ENCODE data around the gene PYROXD2. TPM values are rescaled to one million over a fixed set of nuclear protein-coding genes. Genes with fewer than 3 reads are reported as not detected.
A peak's percentile ranks its signal among the peaks of the same experiment; 100 is the strongest.

The PYROXD2 gene
- polyA plus RNA-seq, 1 experiment, result 20.3 TPM

DNA sequence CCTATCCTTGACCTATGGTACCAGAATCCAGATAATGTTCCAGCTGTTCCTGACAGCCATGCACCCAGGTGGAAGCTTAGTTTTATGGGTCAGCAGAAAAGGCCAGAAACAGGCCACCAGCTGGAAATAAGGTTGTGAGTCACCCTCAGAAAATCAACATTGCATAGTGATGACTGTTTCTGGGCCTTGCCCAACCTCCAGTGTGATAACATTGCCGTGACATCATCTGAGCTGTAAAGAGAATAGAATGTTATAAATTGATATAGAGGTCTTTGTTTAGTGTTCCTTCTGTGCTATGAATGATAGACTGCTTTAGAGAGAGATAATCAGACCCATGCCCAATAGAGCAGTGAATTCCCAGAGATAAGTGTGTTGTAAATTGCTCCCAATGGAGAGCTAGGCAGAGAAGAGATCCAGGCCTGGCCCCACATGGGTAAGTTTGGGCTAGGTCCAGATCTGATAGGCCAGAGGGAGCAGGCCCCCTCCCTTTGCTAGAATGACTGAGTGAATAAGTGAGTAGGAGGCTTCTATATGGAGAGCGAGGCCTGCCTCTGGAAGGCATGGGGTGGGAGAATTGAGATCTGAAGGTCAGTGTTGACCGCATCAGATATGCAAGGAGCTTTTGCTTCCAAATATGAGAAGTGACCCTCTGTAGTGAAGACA, 46.0 kb upstream of the PYROXD2 start:
- Histone ChIP-seq H3K9me3 (ENCODE audit: control insufficient read depth, insufficient read depth, low read length) (no peaks in the 10 kb centered on the region), H3K27ac (ENCODE audit: low read depth, low read length) (peak overlapping the region; percentile 94), H3K27me3 (ENCODE audit: control insufficient read depth, insufficient read depth, low read length) (peaks cover 4% of the 10 kb centered on the region), H3K4me3 (ENCODE audit: low read depth, low read length) (no peak overlapping the region)
- CTCF ChIA-PET, result interaction anchor here (1.3 to 1.7 kb wide), 2 partner anchors 36 to 290 kb away, joined by 3 to 6 read pairs; no protein-coding TSS in a partner anchor
- TF ChIP-seq, protein P1, sequence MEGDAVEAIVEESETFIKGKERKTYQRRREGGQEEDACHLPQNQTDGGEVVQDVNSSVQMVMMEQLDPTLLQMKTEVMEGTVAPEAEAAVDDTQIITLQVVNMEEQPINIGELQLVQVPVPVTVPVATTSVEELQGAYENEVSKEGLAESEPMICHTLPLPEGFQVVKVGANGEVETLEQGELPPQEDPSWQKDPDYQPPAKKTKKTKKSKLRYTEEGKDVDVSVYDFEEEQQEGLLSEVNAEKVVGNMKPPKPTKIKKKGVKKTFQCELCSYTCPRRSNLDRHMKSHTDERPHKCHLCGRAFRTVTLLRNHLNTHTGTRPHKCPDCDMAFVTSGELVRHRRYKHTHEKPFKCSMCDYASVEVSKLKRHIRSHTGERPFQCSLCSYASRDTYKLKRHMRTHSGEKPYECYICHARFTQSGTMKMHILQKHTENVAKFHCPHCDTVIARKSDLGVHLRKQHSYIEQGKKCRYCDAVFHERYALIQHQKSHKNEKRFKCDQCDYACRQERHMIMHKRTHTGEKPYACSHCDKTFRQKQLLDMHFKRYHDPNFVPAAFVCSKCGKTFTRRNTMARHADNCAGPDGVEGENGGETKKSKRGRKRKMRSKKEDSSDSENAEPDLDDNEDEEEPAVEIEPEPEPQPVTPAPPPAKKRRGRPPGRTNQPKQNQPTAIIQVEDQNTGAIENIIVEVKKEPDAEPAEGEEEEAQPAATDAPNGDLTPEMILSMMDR (IDR thresholded peaks at IDR 0.05; ENCODE audit: low read depth, low read length), result no peak
- DNase-seq (ENCODE audit: low read depth, low spot score), result peak; percentile 83
- POLR2A ChIA-PET, result interaction anchor here (0.7 to 1.6 kb wide), 6 partner anchors 46 to 497 kb away, joined by 3 to 6 read pairs (median 4); partner anchors contain the start of gene PYROXD2

DNA sequence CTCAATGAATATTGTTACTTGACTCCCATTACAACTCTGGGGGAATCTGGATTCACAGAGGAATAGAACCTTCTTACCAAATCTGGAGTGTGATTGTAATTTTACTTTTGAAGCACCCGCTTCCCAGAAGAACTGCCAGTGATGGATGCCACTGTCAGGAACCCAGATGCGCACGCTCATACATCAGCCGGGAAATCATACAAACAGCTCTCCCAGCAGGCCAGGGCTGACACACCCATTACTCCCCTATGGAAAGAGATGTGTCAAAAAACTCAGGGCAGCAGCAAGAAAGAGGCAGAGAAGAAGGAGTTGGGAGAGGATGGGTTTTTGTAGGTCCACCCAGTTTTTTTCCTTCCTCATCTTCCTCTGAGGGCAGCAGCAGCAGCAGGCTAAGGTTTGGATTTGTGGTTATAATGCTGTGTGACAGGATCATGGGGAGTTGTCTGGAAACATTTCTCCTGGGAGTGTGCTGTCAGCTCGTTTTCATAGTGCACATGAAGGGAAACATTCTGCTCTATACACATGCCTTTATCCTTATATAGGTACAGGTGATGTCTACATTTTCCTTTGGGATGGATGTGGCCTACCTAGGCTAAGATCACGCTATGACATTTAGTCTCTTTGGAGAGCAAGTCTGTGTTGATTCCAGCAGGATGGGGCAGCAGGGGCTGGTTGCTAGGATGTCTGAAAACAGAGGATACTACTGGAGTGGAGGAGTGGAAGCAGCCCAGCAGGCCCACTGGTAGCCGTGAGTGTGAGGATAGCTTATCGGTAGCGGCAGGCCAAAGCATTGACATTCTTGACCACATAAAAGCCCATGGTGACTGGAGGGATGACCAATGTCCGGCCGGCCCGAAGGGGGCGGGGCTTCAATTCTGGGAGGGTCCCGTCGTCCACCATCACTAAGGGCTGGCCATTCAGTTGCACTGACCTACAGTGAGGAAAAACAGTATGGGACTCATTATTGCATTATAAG, 44.1 kb upstream of the PYROXD2 start:
- DNase-seq (ENCODE audit: low read depth, low spot score), result no peak
- H3K4me3 ChIP-seq (ENCODE audit: low read depth, low read length), result no peak overlapping the region
- H3K27me3 ChIP-seq (ENCODE audit: control insufficient read depth, insufficient read depth, low read length), result peaks cover 4% of the 10 kb centered on the region
- TF ChIP-seq, protein P1 (IDR thresholded peaks at IDR 0.05; ENCODE audit: low read depth, low read length), result no peak
- CTCF ChIA-PET, result interaction anchor here (0.6 to 1.7 kb wide), 3 partner anchors 34 to 917 kb away, joined by 3 to 6 read pairs (median 3); no protein-coding TSS in a partner anchor
- POLR2A ChIA-PET, result no interaction called here
- no peaks in the 10 kb centered on the region for H3K9me3 ChIP-seq (ENCODE audit: control insufficient read depth, insufficient read depth, low read length)
- no peak overlapping the region for H3K27ac ChIP-seq (ENCODE audit: low read depth, low read length)

DNA sequence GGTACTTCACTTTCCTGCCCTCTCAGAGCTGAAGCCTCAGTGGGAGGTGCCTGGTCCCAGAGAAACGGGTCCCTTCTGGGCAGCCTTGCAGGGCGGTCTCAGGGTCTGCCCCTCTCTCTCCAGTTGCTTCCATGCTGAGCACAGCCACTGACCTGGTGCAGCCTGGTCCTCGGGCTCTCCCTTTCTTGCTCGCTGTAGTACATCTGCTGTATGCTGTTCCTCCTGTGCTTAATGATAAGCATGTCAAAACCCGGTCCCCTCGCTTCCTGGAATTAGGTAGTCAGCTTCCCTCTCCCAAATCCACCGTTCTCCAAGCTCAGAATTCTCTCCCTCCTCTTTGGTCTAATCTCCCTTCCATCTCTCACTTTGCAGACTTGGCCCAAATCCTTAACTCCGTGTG, 42.7 kb upstream of the PYROXD2 start:
- TF ChIP-seq, protein P1 (IDR thresholded peaks at IDR 0.05; ENCODE audit: low read depth, low read length), result no peak
- no peak for DNase-seq (ENCODE audit: low read depth, low spot score)
- CTCF ChIA-PET, result interaction anchor here (1.3 kb wide), 1 partner anchor 9 kb away, joined by 6 read pairs; no protein-coding TSS in a partner anchor
- Histone ChIP-seq H3K4me3 (ENCODE audit: low read depth, low read length) (no peak overlapping the region), H3K9me3 (ENCODE audit: control insufficient read depth, insufficient read depth, low read length) (no peaks in the 10 kb centered on the region), H3K27me3 (ENCODE audit: control insufficient read depth, insufficient read depth, low read length) (peaks cover 6% of the 10 kb centered on the region), H3K27ac (ENCODE audit: low read depth, low read length) (no peak overlapping the region)
- POLR2A ChIA-PET, result no interaction called here

DNA sequence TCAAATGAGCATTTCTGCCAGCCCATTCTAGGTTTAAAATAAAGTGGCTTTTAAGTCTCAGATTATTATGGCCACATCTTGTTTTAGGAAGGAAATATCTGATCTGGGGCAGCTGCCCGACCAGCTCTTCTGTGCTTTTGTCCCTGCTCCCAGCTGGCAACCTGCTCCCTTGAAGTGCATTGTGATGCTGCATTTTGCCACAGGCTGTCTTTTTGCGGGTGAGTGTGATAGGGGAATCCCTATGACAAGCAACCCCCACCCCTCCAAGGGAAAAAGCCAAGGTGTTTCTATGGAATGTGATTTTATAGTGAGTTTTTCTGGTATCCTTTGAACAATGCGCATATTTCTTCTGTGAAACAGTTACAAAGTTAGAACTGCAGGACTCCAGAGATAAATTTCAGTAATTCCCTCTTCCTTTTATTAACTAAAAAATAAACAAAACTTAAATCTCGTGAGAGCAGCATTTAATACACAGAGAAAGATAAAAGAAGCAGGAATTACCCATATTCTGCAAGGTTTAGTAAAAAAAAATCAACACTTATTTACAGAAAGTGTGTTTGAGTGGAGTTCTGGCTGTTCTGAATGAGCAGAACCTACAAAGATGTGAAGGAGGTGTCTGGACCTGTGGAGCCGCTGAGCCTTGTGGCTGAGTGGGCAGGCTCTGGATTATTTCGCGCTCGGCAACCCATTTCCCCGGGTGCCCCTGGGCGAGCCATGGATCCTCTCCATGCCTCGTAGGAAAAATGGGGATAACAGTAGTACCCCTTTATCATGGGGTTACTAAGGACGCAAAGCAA, 41.9 kb upstream of the PYROXD2 start:
- TF ChIP-seq, protein P1 (IDR thresholded peaks at IDR 0.05; ENCODE audit: low read depth, low read length), result no peak
- no peak for DNase-seq (ENCODE audit: low read depth, low spot score)
- POLR2A ChIA-PET, result no interaction called here
- Histone ChIP-seq H3K9me3 (ENCODE audit: control insufficient read depth, insufficient read depth, low read length) (no peaks in the 10 kb centered on the region), H3K27ac (ENCODE audit: low read depth, low read length) (no peak overlapping the region), H3K4me3 (ENCODE audit: low read depth, low read length) (no peak overlapping the region), H3K27me3 (ENCODE audit: control insufficient read depth, insufficient read depth, low read length) (peaks cover 6% of the 10 kb centered on the region)
- CTCF ChIA-PET, result interaction anchor here (0.7 to 1.3 kb wide), 3 partner anchors 10 to 286 kb away, joined by 3 to 6 read pairs (median 3); no protein-coding TSS in a partner anchor
